ENCODE results near the gene MISP. TPM values are rescaled to one million over a fixed set of nuclear protein-coding genes. Genes with fewer than 3 reads are reported as not detected.

Gene MISP
- total RNA-seq, 1 donor from 2014 or later = 0.49 TPM

GRCh38 chr19:732148-733069, 18.5 kb upstream of the MISP start:
- DNase-seq (ENCODE audit: extremely low spot score in 2 of 2) = no peak
- TF ChIP-seq POLR2A (IDR thresholded peaks at IDR 0.05) (no peak), CTCF (IDR thresholded peaks at IDR 0.05) (no peak), POLR2AphosphoS5 (IDR thresholded peaks at IDR 0.05; ENCODE audit: insufficient read depth in 1 of 2, low read depth in 1 of 2) (no peak)
- Histone ChIP-seq H3K27ac (no peak overlapping the region), H3K4me1 (no peaks in the 10 kb centered on the region), H3K27me3 (no peaks in the 10 kb centered on the region), H3K9me3 (no peaks in the 10 kb centered on the region), H3K36me3 (no peaks in the 10 kb centered on the region), H3K4me3 (no peak overlapping the region)
- intact Hi-C loops (cut with DNase I) = loop anchor here (5.0 kb wide), 1 partner anchor 65 kb away; no protein-coding TSS in a partner anchor

GRCh38 chr19:734716-735115, 16.2 kb upstream of the MISP start:
- Histone ChIP-seq H3K4me1 (no peaks in the 10 kb centered on the region), H3K36me3 (peaks cover 0 to 3% of the 10 kb centered on the region in 2 donors), H3K27me3 (no peaks in the 10 kb centered on the region), H3K9me3 (no peaks in the 10 kb centered on the region), H3K27ac (peak overlapping the region; percentile 13), H3K4me3 (no peak overlapping the region)
- intact Hi-C loops (cut with DNase I) = loop anchor here (5.0 kb wide), 1 partner anchor 67 kb away; no protein-coding TSS in a partner anchor
- no peak for TF ChIP-seq POLR2AphosphoS5 (IDR thresholded peaks at IDR 0.05; ENCODE audit: insufficient read depth in 1 of 2, low read depth in 1 of 2)
- no peak for TF ChIP-seq POLR2A (IDR thresholded peaks at IDR 0.05)
- TF ChIP-seq CTCF (IDR thresholded peaks at IDR 0.05) = no peak
- no peak for DNase-seq (ENCODE audit: extremely low spot score in 2 of 2)

- H3K4me3 ChIP-seq = no peak overlapping the region
- intact Hi-C loops (cut with DNase I) = no loop called here
- peaks cover 0 to 9% of the 10 kb centered on the region in 2 donors for H3K36me3 ChIP-seq
- no peaks in the 10 kb centered on the region for H3K27me3 ChIP-seq
- H3K9me3 ChIP-seq = no peaks in the 10 kb centered on the region
- DNase-seq (ENCODE audit: extremely low spot score in 2 of 2) = no peak
- no peaks in the 10 kb centered on the region for H3K4me1 ChIP-seq
- no peak overlapping the region for H3K27ac ChIP-seq
- TF ChIP-seq POLR2AphosphoS5 (IDR thresholded peaks at IDR 0.05; ENCODE audit: insufficient read depth in 1 of 2, low read depth in 1 of 2) = no peak
- TF ChIP-seq CTCF (IDR thresholded peaks at IDR 0.05) = no peak
- TF ChIP-seq POLR2A (IDR thresholded peaks at IDR 0.05) = no peak
Measured at GRCh38 chr19:736125-736524, 14.8 kb upstream of the MISP start.

- H3K4me1 ChIP-seq = no peaks in the 10 kb centered on the region
- no peak overlapping the region for H3K4me3 ChIP-seq
- TF ChIP-seq CTCF (IDR thresholded peaks at IDR 0.05) (peak in 1 of 3 experiments; percentile 42), POLR2A (IDR thresholded peaks at IDR 0.05) (no peak), POLR2AphosphoS5 (IDR thresholded peaks at IDR 0.05; ENCODE audit: insufficient read depth in 1 of 2, low read depth in 1 of 2) (no peak)
- no peaks in the 10 kb centered on the region for H3K9me3 ChIP-seq
- no peak overlapping the region for H3K27ac ChIP-seq
- intact Hi-C loops (cut with DNase I) = no loop called here
- peaks cover 0 to 9% of the 10 kb centered on the region in 2 donors for H3K36me3 ChIP-seq
- no peak for DNase-seq (ENCODE audit: extremely low spot score in 2 of 2)
- H3K27me3 ChIP-seq = no peaks in the 10 kb centered on the region
Measured at GRCh38 chr19:737591-738093, 13.3 kb upstream of the MISP start.

Data from vagina (tissue), 2 donors.